GM18511 (cell line): ENCODE data around the gene SKAP1.
"Not testable (repeated sequence)": the region's sequence is repeated elsewhere in the genome, so short reads cannot be mapped to it uniquely, and the experiment has no call there.

Experiments used
- ATAC-seq: cut with Tn5 transposase; IDR thresholded peaks from one replicate; pipeline ENCODE4 v1.9.1; 2021; ENCODE audit warnings: mild to moderate bottlenecking, moderate library complexity; ENCODE audit not compliant: unreplicated experiment

The SKAP1 gene

GRCh38 chr17:48250949-48251348, 179.1 kb downstream of the SKAP1 start:
- ATAC-seq, result no peak

GRCh38 chr17:48250059-48250458, 180.0 kb downstream of the SKAP1 start:
- not testable (repeated sequence) for ATAC-seq

GRCh38 chr17:48247603-48248002, 182.4 kb downstream of the SKAP1 start:
- no peak for ATAC-seq

GRCh38 chr17:48247038-48247437, 183.0 kb downstream of the SKAP1 start:
- ATAC-seq, result no peak

- no peak for ATAC-seq
Observed at GRCh38 chr17:48246612-48247011, 183.4 kb downstream of the SKAP1 start.

- not testable (repeated sequence) for ATAC-seq
Observed at GRCh38 chr17:48245465-48246033, 184.5 kb downstream of the SKAP1 start.

GRCh38 chr17:48244814-48245213, 185.2 kb downstream of the SKAP1 start:
- ATAC-seq, result no peak

- no peak for ATAC-seq
Observed at GRCh38 chr17:48244121-48244711, 185.8 kb downstream of the SKAP1 start.

GRCh38 chr17:48241770-48242497, 188.1 kb downstream of the SKAP1 start:
- no peak for ATAC-seq

- peak; percentile 96 for ATAC-seq
Observed at GRCh38 chr17:48241131-48241591, 188.9 kb downstream of the SKAP1 start.

GRCh38 chr17:48240562-48241130, 189.4 kb downstream of the SKAP1 start:
- ATAC-seq, result no peak

GRCh38 chr17:48240122-48240521, 189.9 kb downstream of the SKAP1 start:
- no peak for ATAC-seq

GRCh38 chr17:48239603-48239995, 190.4 kb downstream of the SKAP1 start:
- ATAC-seq, result no peak

- no peak for ATAC-seq
Observed at GRCh38 chr17:48238933-48239602, 190.9 kb downstream of the SKAP1 start.

- ATAC-seq, result no peak
Observed at GRCh38 chr17:48237456-48237855, 192.6 kb downstream of the SKAP1 start.

- no peak for ATAC-seq
Observed at GRCh38 chr17:48236681-48237134, 193.3 kb downstream of the SKAP1 start.

GRCh38 chr17:48234922-48235321, 195.1 kb downstream of the SKAP1 start:
- ATAC-seq, result no peak

- ATAC-seq, result no peak
Observed at GRCh38 chr17:48231995-48232959, 197.7 kb downstream of the SKAP1 start.

- no peak for ATAC-seq
Observed at GRCh38 chr17:48229936-48230335, 200.1 kb downstream of the SKAP1 start.

- ATAC-seq, result no peak
Observed at GRCh38 chr17:48228720-48229119, 201.3 kb downstream of the SKAP1 start.
